ENCODE measurements around the gene HIF1A.

HIF1A gene

DNA sequence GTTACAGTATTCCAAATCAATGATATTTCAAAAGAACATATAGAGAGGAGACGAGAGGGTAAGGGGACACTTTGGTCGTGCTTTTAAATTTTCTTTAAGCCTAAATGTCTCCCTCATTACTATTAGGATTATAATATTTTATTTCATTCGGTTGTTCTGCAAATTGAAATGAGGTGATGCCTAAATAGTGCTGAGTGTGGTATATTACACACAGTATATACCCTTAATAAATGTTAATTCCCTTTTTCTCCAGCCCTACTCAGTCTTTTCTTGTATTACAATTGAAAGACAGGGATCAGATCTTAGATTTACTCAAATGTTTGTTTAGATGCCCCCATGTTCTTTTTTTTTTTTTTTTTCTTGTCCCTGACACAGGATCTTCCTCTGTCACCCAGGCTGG is 74.6 kb downstream of the HIF1A start:
- Histone ChIP-seq H3K9me3 (ENCODE audit: low read length) (no peaks in the 10 kb centered on the region), H3K36me3 (ENCODE audit: insufficient read depth, low read length) (peaks cover 10% of the 10 kb centered on the region)

DNA sequence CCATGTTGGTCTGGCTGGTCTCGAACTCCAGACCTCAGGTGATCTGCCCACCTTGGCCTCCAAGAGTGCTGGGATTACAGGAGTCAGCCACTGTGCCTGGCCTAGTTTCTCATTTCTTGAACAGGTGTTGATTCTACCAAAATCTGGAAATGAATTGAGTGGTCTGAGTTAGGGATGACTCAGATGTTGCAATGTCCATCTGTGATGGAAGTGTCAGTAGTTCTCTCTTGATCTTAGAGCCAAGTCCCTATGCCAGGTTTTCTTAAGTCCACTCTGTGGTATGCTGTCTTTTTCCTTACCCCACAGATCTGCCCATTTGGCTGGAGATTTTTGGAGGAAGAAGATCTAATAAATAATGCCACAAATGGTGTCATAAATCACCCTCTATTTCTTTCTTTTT is 79.5 kb downstream of the HIF1A start:
- no peak overlapping the region for H3K27ac ChIP-seq (ENCODE audit: low read depth, low read length)
- H3K9ac ChIP-seq (ENCODE audit: low read length), result no peak overlapping the region
- H3K4me1 ChIP-seq (ENCODE audit: insufficient read depth, low read length), result no peaks in the 10 kb centered on the region
- no peaks in the 10 kb centered on the region for H3K27me3 ChIP-seq (ENCODE audit: control insufficient read depth in 1 of 2, insufficient read depth in 2 of 2, low read length in 2 of 2)
- H3K9me3 ChIP-seq (ENCODE audit: low read length), result no peaks in the 10 kb centered on the region
- no peak overlapping the region for H3K4me3 ChIP-seq (ENCODE audit: low read depth in 1 of 2, low read length in 2 of 2)
- H3K36me3 ChIP-seq (ENCODE audit: insufficient read depth, low read length), result peaks cover 31% of the 10 kb centered on the region

More for the DNA sequence above, 74.6 kb downstream of the HIF1A start:
- no peaks in the 10 kb centered on the region for H3K4me1 ChIP-seq (ENCODE audit: insufficient read depth, low read length)
- no peak overlapping the region for H3K9ac ChIP-seq (ENCODE audit: low read length)
- H3K4me3 ChIP-seq (ENCODE audit: low read depth in 1 of 2, low read length in 2 of 2), result no peak overlapping the region
- H3K27ac ChIP-seq (ENCODE audit: low read depth, low read length), result no peak overlapping the region
- no peaks in the 10 kb centered on the region for H3K27me3 ChIP-seq (ENCODE audit: control insufficient read depth in 1 of 2, insufficient read depth in 2 of 2, low read length in 2 of 2)

DNA sequence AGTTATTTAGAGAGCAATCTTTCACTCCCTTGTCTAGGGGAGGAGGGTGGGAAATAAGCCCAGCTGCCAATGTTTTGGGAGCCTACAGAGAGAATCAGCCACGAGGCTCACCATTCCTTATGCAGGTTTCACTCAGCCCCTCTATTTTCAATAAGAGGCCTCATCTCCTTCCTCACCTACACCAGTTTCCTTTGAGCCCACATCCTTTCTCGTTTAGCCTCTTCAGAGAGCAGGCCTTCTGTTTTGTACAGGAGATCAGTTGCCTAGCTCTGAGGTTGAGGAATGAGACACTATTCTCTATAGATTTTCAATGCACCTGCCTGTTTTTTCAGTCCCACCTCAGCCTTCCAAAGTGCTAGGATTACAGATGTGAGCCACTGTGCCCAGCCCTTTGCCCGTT is 84.8 kb downstream of the HIF1A start:
- H3K36me3 ChIP-seq (ENCODE audit: insufficient read depth, low read length), result peaks cover 39% of the 10 kb centered on the region
- H3K9me3 ChIP-seq (ENCODE audit: low read length), result no peaks in the 10 kb centered on the region
- H3K27me3 ChIP-seq (ENCODE audit: control insufficient read depth in 1 of 2, insufficient read depth in 2 of 2, low read length in 2 of 2), result no peaks in the 10 kb centered on the region
- no peaks in the 10 kb centered on the region for H3K4me1 ChIP-seq (ENCODE audit: insufficient read depth, low read length)
- no peak overlapping the region for H3K4me3 ChIP-seq (ENCODE audit: low read depth in 1 of 2, low read length in 2 of 2)
- H3K9ac ChIP-seq (ENCODE audit: low read length), result no peak overlapping the region
- no peak overlapping the region for H3K27ac ChIP-seq (ENCODE audit: low read depth, low read length)

DNA sequence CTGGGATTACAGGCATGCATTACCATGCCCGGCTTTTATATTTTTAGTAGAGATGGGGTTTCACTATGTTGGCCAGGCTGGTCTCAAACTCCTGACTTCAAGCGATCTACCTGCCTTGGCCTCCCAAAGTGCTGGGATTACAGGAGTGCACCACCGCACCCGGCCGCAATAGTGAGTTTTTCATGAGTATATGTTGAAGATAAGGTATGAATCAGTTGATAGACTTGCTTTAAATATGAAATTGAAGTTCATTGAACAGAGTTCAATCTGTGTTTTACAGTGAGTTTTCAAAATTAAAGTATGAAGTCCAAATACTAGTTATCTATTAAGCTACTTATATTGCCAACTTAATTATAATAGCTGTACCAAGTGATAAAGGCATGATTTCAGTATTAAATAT is 102.0 kb downstream of the HIF1A start:
- Histone ChIP-seq H3K4me3 (ENCODE audit: low read depth in 1 of 2, low read length in 2 of 2) (no peak overlapping the region), H3K4me1 (ENCODE audit: insufficient read depth, low read length) (no peaks in the 10 kb centered on the region), H3K36me3 (ENCODE audit: insufficient read depth, low read length) (peaks cover 6% of the 10 kb centered on the region), H3K27me3 (ENCODE audit: control insufficient read depth in 1 of 2, insufficient read depth in 2 of 2, low read length in 2 of 2) (no peaks in the 10 kb centered on the region), H3K27ac (ENCODE audit: low read depth, low read length) (no peak overlapping the region), H3K9ac (ENCODE audit: low read length) (no peak overlapping the region), H3K9me3 (ENCODE audit: low read length) (no peaks in the 10 kb centered on the region)
